Endothelial cell of umbilical vein (primary cell): ENCODE measurements around the gene SEPTIN7. TPM values are rescaled to one million over a fixed set of nuclear protein-coding genes. Genes with fewer than 3 reads are reported as not detected.

Source experiments
- BruUV-seq: library from RNA; stranded (reverse); fragments of 400-500 nt; replicated peaks from 2 replicates; lab custom pipeline; 2021; lab: Mats Ljungman, UMichigan
- CTCF ChIA-PET: fragments of 300-600, 350-600 bp; sonication (Branson Sonifier 250); formaldehyde crosslinking; loops from one replicate; lab custom pipeline; 2021; ENCODE audit warnings: antibody characterized with exemption, inconsistent platforms; lab: Charles Lee
- POLR2A ChIA-PET: fragments of 300-600, 350-600 bp; sonication (Branson Sonifier 250); formaldehyde crosslinking; loops from one replicate; lab custom pipeline; 2021; ENCODE audit warnings: antibody characterized with exemption, inconsistent platforms; lab: Charles Lee
- DNase-seq: peaks from one replicate; pipeline ENCODE4 v3.0.0-alpha.2; 2011; ENCODE audit warnings: low read depth, low spot score
- FAIRE-seq: peaks from 2 replicates; lab custom pipeline; 2011; peaks lifted over from hg19 to GRCh38; lab: Jason Lieb, UNC
- H2AFZ ChIP-seq: 2 replicates; pipeline ENCODE4 v1.6.0; 2012; ENCODE audit warnings: low read depth, low read length, control low read depth, inconsistent platforms
- H3K27ac ChIP-seq: 2 replicates; pipeline ENCODE4 v1.5.1; 2011; ENCODE audit warnings: low read depth, mild to moderate bottlenecking, control low read depth, low read length, moderate library complexity; ENCODE audit not compliant: insufficient read depth
- H3K27me3 ChIP-seq, 2 experiments: 2 replicates each; pipeline versions ENCODE4 v1.6.0 to v1.6.1; 2011; ENCODE audit warnings: low read length in 2 of 2, mixed read lengths in 1 of 2; ENCODE audit not compliant: control insufficient read depth in 2 of 2, insufficient read depth in 2 of 2
- H3K36me3 ChIP-seq, 2 experiments: 2 replicates in 1 of 2; 3 replicates in 1 of 2; pipeline ENCODE4 v1.5.1; 2011; ENCODE audit warnings: low read length in 2 of 2, mild to moderate bottlenecking in 1 of 2, moderate library complexity in 1 of 2; ENCODE audit not compliant: control insufficient read depth in 2 of 2, insufficient read depth in 2 of 2; ENCODE audit errors: extremely low read depth in 1 of 2
- H3K4me1 ChIP-seq: 3 replicates; pipeline ENCODE4 v1.5.1; 2011; ENCODE audit warnings: mild to moderate bottlenecking, low read length; ENCODE audit not compliant: control insufficient read depth, insufficient read depth; ENCODE audit errors: extremely low read depth
- H3K4me2 ChIP-seq: 2 replicates; pipeline ENCODE4 v1.6.1; 2011; ENCODE audit warnings: low read length, control low read depth, mixed read lengths; ENCODE audit not compliant: insufficient read depth
- H3K4me3 ChIP-seq, 3 experiments: fragments of 200-600 bp in 1 of 3; sonication (generic), shearing (Covaris generic) in 1 of 3; replicated peaks in 1 of 3; 2 replicates each; pipeline ENCODE4 v1.5.1; 2011 to 2016; ENCODE audit warnings: control low read depth in 3 of 3, low read length in 3 of 3, mild to moderate bottlenecking in 2 of 3, inconsistent platforms in 1 of 3, low read depth in 1 of 3, moderate library complexity in 1 of 3; ENCODE audit not compliant: insufficient read depth in 1 of 3
- H3K79me2 ChIP-seq: 2 replicates; pipeline ENCODE4 v1.6.0; 2012; ENCODE audit warnings: low read length, inconsistent platforms; ENCODE audit not compliant: control insufficient read depth, insufficient read depth
- H3K9ac ChIP-seq: replicated peaks from 2 replicates; pipeline ENCODE3; 2011; ENCODE audit warnings: low read length, control low read depth; ENCODE audit not compliant: insufficient read depth; ENCODE audit errors: extremely low read depth
- H3K9me1 ChIP-seq: replicated peaks from 3 replicates; pipeline ENCODE4 v1.6.0; 2011; ENCODE audit warnings: mild to moderate bottlenecking, low read length; ENCODE audit not compliant: control insufficient read depth, insufficient read depth; ENCODE audit errors: extremely low read depth
- H3K9me3 ChIP-seq: replicated peaks from 2 replicates; pipeline ENCODE4 v1.5.1; 2012; ENCODE audit warnings: low read length, inconsistent platforms; ENCODE audit not compliant: control insufficient read depth, insufficient read depth
- H4K20me1 ChIP-seq: replicated peaks from 2 replicates; pipeline ENCODE3; 2011; ENCODE audit warnings: mild to moderate bottlenecking, low read length; ENCODE audit not compliant: control insufficient read depth, insufficient read depth; ENCODE audit errors: extremely low read depth
- EZH2 ChIP-seq: IDR thresholded peaks from 2 replicates; pipeline ENCODE4 v1.6.1; 2012; ENCODE audit warnings: borderline replicate concordance, low read depth, mild to moderate bottlenecking, moderate library complexity, low read length, inconsistent platforms; ENCODE audit not compliant: severe bottlenecking
- FOS ChIP-seq: IDR thresholded peaks from 2 replicates; pipeline ENCODE4 v1.6.1; 2011; ENCODE audit warnings: mild to moderate bottlenecking, low read length, moderate library complexity, borderline replicate concordance; ENCODE audit not compliant: insufficient read depth
- GATA2 ChIP-seq: IDR thresholded peaks from 2 replicates; pipeline ENCODE4 v1.7.0; 2011; ENCODE audit warnings: low read depth, mild to moderate bottlenecking, moderate library complexity, mixed read lengths, low read length; ENCODE audit not compliant: insufficient read length, insufficient read depth
- JUN ChIP-seq: IDR thresholded peaks from 2 replicates; pipeline ENCODE4 v1.6.1; 2011; ENCODE audit warnings: borderline replicate concordance, low read depth; ENCODE audit not compliant: insufficient read length, insufficient read depth
- MAX ChIP-seq: IDR thresholded peaks from 2 replicates; pipeline ENCODE4 v1.6.1; 2011; ENCODE audit not compliant: insufficient read depth, insufficient read length
- MYC ChIP-seq: IDR thresholded peaks from one replicate; pipeline ENCODE4 v1.6.1; 2011; ENCODE audit warnings: mild to moderate bottlenecking, low read depth, low read length
- POLR2A ChIP-seq: IDR thresholded peaks from 2 replicates; pipeline ENCODE4 v1.6.1; 2012; ENCODE audit warnings: low read depth, mild to moderate bottlenecking, control low read depth, low read length
- POLR2AphosphoS5 ChIP-seq: IDR thresholded peaks from 2 replicates; pipeline ENCODE4 v1.6.1; 2012; ENCODE audit warnings: low read depth, mild to moderate bottlenecking, control low read depth, low read length, moderate library complexity; ENCODE audit not compliant: insufficient read depth
- dilution Hi-C: fragments of 300-500 bp; cut with MboI; formaldehyde crosslinking; loops from one replicate; pipeline ENCODE4 v1.15.0; 2019; ENCODE audit warnings: low sequenced_read_pairs; ENCODE audit not compliant: extremely low pct_ligation_motif_present
- intact Hi-C: fragments of 100-400 bp; cut with micrococcal nuclease; formaldehyde crosslinking; loops from one replicate; pipeline ENCODE4 v1.10.0; 2022
- polyA plus RNA-seq, 4 experiments: library from polyadenylated mRNA; depleted of rRNA in 3 of 4; stranded (reverse) in 3 of 4; unstranded in 1 of 4; fragments of >200 nt; gene quantifications; 2 replicates each; pipeline versions ENCODE4 v1.2.1 to v1.2.3, GENCODE V29; 2011 to 2012; ENCODE audit warnings: missing spikeins in 1 of 4
- total RNA-seq: library from RNA; stranded (reverse); gene quantifications from 2 replicates; pipeline ENCODE4 v1.2.3, GENCODE V29; 2021
- TF ChIP-seq, protein P1 (sequence below), 2 donors: IDR thresholded peaks; 1 replicate in 1 of 2; 2 replicates in 1 of 2; pipeline ENCODE4 v1.5.1; 2011; ENCODE audit warnings: low read length in 2 of 2, mild to moderate bottlenecking in 2 of 2, moderate library complexity in 2 of 2, control low read depth in 1 of 2, inconsistent platforms in 1 of 2, low read depth in 1 of 2; ENCODE audit not compliant: insufficient read depth in 1 of 2; ENCODE audit errors: extremely low read depth in 1 of 2

The SEPTIN7 gene
- total and polyA plus RNA-seq, 2 donors (not counting 3 experiments of a cell fraction or from before 2014, with no cell fraction given), result 73.6 to 228 TPM

DNA sequence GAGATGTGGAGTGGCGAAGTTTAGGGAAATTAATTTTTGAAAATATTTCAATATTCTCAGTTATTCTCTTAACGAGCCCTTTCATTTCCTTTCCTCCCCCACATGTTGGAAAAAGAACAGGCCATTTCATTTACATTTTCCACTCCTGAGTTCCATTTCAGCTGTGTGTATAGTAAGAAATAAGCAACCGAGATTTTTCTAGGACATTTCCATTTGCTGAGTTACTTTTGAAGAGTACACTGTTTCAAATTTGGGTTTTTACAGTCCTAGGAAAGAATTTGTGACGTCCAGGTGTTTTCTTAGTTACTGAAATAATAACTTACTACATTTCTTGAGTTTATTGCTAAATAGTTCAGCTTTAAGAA, 1.2 kb downstream of the SEPTIN7 start:
- DNase-seq (no peak), FAIRE-seq (no peak)
- H3K4me3 ChIP-seq, result peak overlapping the region; percentile 61 to 97 (median 76)
- ChIA-PET CTCF (interaction anchor here (1.0 to 4.5 kb wide), 14 partner anchors 9 to 108 kb away, joined by 3 to 38 read pairs (median 5); partner anchors contain the start of gene HERPUD2), POLR2A (interaction anchor here (2.2 kb wide), 1 partner anchor 107 kb away, joined by 14 read pairs; the partner anchor contains the start of gene HERPUD2)
- no peak overlapping the region for H2AFZ ChIP-seq
- H3K36me3 ChIP-seq, result no peaks in the 10 kb centered on the region
- peaks cover 56% of the 10 kb centered on the region for H3K79me2 ChIP-seq
- TF ChIP-seq GATA2 (no peak), POLR2AphosphoS5 (no peak), FOS (no peak), POLR2A (no peak), MYC (no peak), MAX (no peak), EZH2 (no peak), JUN (no peak)
- TF ChIP-seq, protein P1, sequence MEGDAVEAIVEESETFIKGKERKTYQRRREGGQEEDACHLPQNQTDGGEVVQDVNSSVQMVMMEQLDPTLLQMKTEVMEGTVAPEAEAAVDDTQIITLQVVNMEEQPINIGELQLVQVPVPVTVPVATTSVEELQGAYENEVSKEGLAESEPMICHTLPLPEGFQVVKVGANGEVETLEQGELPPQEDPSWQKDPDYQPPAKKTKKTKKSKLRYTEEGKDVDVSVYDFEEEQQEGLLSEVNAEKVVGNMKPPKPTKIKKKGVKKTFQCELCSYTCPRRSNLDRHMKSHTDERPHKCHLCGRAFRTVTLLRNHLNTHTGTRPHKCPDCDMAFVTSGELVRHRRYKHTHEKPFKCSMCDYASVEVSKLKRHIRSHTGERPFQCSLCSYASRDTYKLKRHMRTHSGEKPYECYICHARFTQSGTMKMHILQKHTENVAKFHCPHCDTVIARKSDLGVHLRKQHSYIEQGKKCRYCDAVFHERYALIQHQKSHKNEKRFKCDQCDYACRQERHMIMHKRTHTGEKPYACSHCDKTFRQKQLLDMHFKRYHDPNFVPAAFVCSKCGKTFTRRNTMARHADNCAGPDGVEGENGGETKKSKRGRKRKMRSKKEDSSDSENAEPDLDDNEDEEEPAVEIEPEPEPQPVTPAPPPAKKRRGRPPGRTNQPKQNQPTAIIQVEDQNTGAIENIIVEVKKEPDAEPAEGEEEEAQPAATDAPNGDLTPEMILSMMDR (IDR thresholded peaks at IDR 0.05; ENCODE audit: extremely low read depth in 1 of 2, insufficient read depth in 1 of 2, low read depth in 1 of 2, low read length in 2 of 2), result no peak
- no TSS peak for BruUV-seq
- no peaks in the 10 kb centered on the region for H3K9me1 ChIP-seq
- peak overlapping the region; percentile 81 for H3K9ac ChIP-seq
- peak overlapping the region; percentile 97 for H3K4me2 ChIP-seq
- H3K9me3 ChIP-seq, result no peaks in the 10 kb centered on the region
- intact Hi-C loops, result loop anchor here (5.0 to 10.0 kb wide), 3 partner anchors 80 to 235 kb away; no protein-coding TSS in a partner anchor
- H3K4me1 ChIP-seq, result peaks cover 20% of the 10 kb centered on the region
- peaks cover 12% of the 10 kb centered on the region for H4K20me1 ChIP-seq
- H3K27ac ChIP-seq, result peak overlapping the region; percentile 53
- dilution Hi-C loops, result no loop called here
- H3K27me3 ChIP-seq, result no peaks in the 10 kb centered on the region
